ENCODE measurements around the gene JAM3. TPM values are rescaled to one million over a fixed set of nuclear protein-coding genes. Genes with fewer than 3 reads are reported as not detected.

Gene JAM3
- total and polyA plus RNA-seq, 2 donors (not counting 1 experiment from before 2014, with no cell fraction given), result 13.5 to 29.6 TPM

GRCh38 chr11:134151083-134151747, 82.3 kb downstream of the JAM3 start:
- no peaks in the 10 kb centered on the region for H3K4me1 Mint-ChIP-seq
- 96% methylated on average over 5 of the region's 10 CpGs for WGBS (ENCODE audit: insufficient coverage)
- H3K9ac ChIP-seq (ENCODE audit: low read length), result no peak overlapping the region
- H3K4me2 ChIP-seq (replicated peaks; ENCODE audit: low read depth, low read length, poor library complexity, severe bottlenecking), result no peak overlapping the region
- no peaks in the 10 kb centered on the region for H3K4me1 ChIP-seq (ENCODE audit: control insufficient read depth in 2 of 2, insufficient read depth in 2 of 2, low read length in 2 of 2)
- H3K9me3 ChIP-seq (ENCODE audit: control extremely low read depth in 1 of 3, control insufficient read depth in 2 of 3, insufficient read depth in 1 of 3, low read length in 2 of 3), result no peaks in the 10 kb centered on the region
- ATAC-seq (ENCODE audit: low read depth) (no peak), DNase-seq (no peak)
- peaks cover 0 to 40% of the 10 kb centered on the region in 2 experiments for H3K36me3 ChIP-seq (replicated peaks in 1 of 2; ENCODE audit: control extremely low read depth in 1 of 2, control insufficient read depth in 1 of 2, extremely low read depth in 1 of 2, insufficient read depth in 2 of 2, low read length in 1 of 2)
- intact Hi-C loops (cut with micrococcal nuclease), result no loop called here
- no peaks in the 10 kb centered on the region for H3K9me3 Mint-ChIP-seq (ENCODE audit: insufficient read depth)
- no peak overlapping the region for H2AFZ ChIP-seq (ENCODE audit: insufficient read depth, low read depth, low read length, poor library complexity, severe bottlenecking)
- no peak overlapping the region for H3K4me3 ChIP-seq (ENCODE audit: control extremely low read depth in 1 of 5, extremely low read depth in 1 of 5, insufficient read depth in 1 of 5, low read depth in 2 of 5, low read length in 4 of 5)
- ChIA-PET POLR2A (no interaction called here), CTCF (interaction anchor here (2.0 kb wide), 1 partner anchor 101 kb away, joined by 7 read pairs; no protein-coding TSS in a partner anchor)
- no peak overlapping the region for H3K4me3 Mint-ChIP-seq
- no peaks in the 10 kb centered on the region for H3K27me3 Mint-ChIP-seq
- H4K20me1 ChIP-seq (ENCODE audit: control insufficient read depth, insufficient read depth, low read length, poor library complexity, severe bottlenecking), result no peaks in the 10 kb centered on the region
- H3K27ac ChIP-seq (ENCODE audit: low read length in 2 of 2), result no peak overlapping the region
- no peak overlapping the region for H3K27ac Mint-ChIP-seq
- no peaks in the 10 kb centered on the region for H3K79me2 ChIP-seq (ENCODE audit: control insufficient read depth, insufficient read depth, low read length)
- no peaks in the 10 kb centered on the region for H3K27me3 ChIP-seq (replicated peaks in 1 of 4; ENCODE audit: control extremely low read depth in 1 of 4, control insufficient read depth in 3 of 4, insufficient read depth in 4 of 4, low read length in 3 of 4)
- TF ChIP-seq EZH2 (IDR thresholded peaks at IDR 0.05; ENCODE audit: borderline replicate concordance, insufficient read depth, low read depth, low read length, poor library complexity, severe bottlenecking), result no peak
- TF ChIP-seq, protein P1, sequence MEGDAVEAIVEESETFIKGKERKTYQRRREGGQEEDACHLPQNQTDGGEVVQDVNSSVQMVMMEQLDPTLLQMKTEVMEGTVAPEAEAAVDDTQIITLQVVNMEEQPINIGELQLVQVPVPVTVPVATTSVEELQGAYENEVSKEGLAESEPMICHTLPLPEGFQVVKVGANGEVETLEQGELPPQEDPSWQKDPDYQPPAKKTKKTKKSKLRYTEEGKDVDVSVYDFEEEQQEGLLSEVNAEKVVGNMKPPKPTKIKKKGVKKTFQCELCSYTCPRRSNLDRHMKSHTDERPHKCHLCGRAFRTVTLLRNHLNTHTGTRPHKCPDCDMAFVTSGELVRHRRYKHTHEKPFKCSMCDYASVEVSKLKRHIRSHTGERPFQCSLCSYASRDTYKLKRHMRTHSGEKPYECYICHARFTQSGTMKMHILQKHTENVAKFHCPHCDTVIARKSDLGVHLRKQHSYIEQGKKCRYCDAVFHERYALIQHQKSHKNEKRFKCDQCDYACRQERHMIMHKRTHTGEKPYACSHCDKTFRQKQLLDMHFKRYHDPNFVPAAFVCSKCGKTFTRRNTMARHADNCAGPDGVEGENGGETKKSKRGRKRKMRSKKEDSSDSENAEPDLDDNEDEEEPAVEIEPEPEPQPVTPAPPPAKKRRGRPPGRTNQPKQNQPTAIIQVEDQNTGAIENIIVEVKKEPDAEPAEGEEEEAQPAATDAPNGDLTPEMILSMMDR (IDR thresholded peaks at IDR 0.05), result no peak

GRCh38 chr11:134152696-134153095, 83.8 kb downstream of the JAM3 start:
- no peaks in the 10 kb centered on the region for H3K4me1 Mint-ChIP-seq
- Histone ChIP-seq H3K27me3 (replicated peaks in 1 of 4; ENCODE audit: control extremely low read depth in 1 of 4, control insufficient read depth in 3 of 4, insufficient read depth in 4 of 4, low read length in 3 of 4) (no peaks in the 10 kb centered on the region), H3K79me2 (ENCODE audit: control insufficient read depth, insufficient read depth, low read length) (no peaks in the 10 kb centered on the region), H3K9me3 (ENCODE audit: control extremely low read depth in 1 of 3, control insufficient read depth in 2 of 3, insufficient read depth in 1 of 3, low read length in 2 of 3) (no peaks in the 10 kb centered on the region), H3K36me3 (replicated peaks in 1 of 2; ENCODE audit: control extremely low read depth in 1 of 2, control insufficient read depth in 1 of 2, extremely low read depth in 1 of 2, insufficient read depth in 2 of 2, low read length in 1 of 2) (peaks cover 0 to 50% of the 10 kb centered on the region in 2 experiments), H3K4me1 (ENCODE audit: control insufficient read depth in 2 of 2, insufficient read depth in 2 of 2, low read length in 2 of 2) (no peaks in the 10 kb centered on the region), H3K4me3 (ENCODE audit: control extremely low read depth in 1 of 5, extremely low read depth in 1 of 5, insufficient read depth in 1 of 5, low read depth in 2 of 5, low read length in 4 of 5) (no peak overlapping the region), H3K4me2 (replicated peaks; ENCODE audit: low read depth, low read length, poor library complexity, severe bottlenecking) (no peak overlapping the region), H4K20me1 (ENCODE audit: control insufficient read depth, insufficient read depth, low read length, poor library complexity, severe bottlenecking) (no peaks in the 10 kb centered on the region), H3K27ac (ENCODE audit: low read length in 2 of 2) (no peak overlapping the region), H3K9ac (ENCODE audit: low read length) (no peak overlapping the region), H2AFZ (ENCODE audit: insufficient read depth, low read depth, low read length, poor library complexity, severe bottlenecking) (no peak overlapping the region)
- POLR2A ChIA-PET, result no interaction called here
- CTCF ChIA-PET, result interaction anchor here (2.0 kb wide), 1 partner anchor 102 kb away, joined by 7 read pairs; no protein-coding TSS in a partner anchor
- ATAC-seq (ENCODE audit: low read depth) (no peak), DNase-seq (no peak)
- no peaks in the 10 kb centered on the region for H3K27me3 Mint-ChIP-seq
- 96% methylated on average over 7 of the region's 9 CpGs for WGBS (ENCODE audit: insufficient coverage)
- no peak for TF ChIP-seq EZH2 (IDR thresholded peaks at IDR 0.05; ENCODE audit: borderline replicate concordance, insufficient read depth, low read depth, low read length, poor library complexity, severe bottlenecking)
- TF ChIP-seq, protein P1 (IDR thresholded peaks at IDR 0.05), result no peak
- H3K27ac Mint-ChIP-seq, result no peak overlapping the region
- intact Hi-C loops (cut with micrococcal nuclease), result no loop called here
- no peaks in the 10 kb centered on the region for H3K9me3 Mint-ChIP-seq (ENCODE audit: insufficient read depth)
- H3K4me3 Mint-ChIP-seq, result no peak overlapping the region

Measured in B cell (primary cell).